IMR-90 (cell line): ENCODE measurements around the gene JMJD1C. TPM values are rescaled to one million over a fixed set of nuclear protein-coding genes. Genes with fewer than 3 reads are reported as not detected.

Experiments used
- ATAC-seq: fragments of 200-7000 bp; cut with Tn5 transposase; 2 replicates; pipeline ENCODE4 v1.9.1; 2020; ENCODE audit warnings: low read depth, mild to moderate bottlenecking, moderate library complexity
- BruUV-seq: library from RNA; stranded (reverse); fragments of 400-500 nt; replicated peaks from 2 replicates; lab custom pipeline; 2021; lab: Mats Ljungman, UMichigan
- CTCF ChIA-PET: fragments of 300-600 bp; formaldehyde crosslinking; extraction: SDS; loops from one replicate; lab custom pipeline; 2021; ENCODE audit warnings: antibody characterized with exemption; lab: Yijun Ruan, JAX
- POLR2A ChIA-PET: fragments of 300-600 bp; sonication (Branson Sonifier 250); formaldehyde crosslinking; loops from one replicate; lab custom pipeline; 2022; ENCODE audit warnings: antibody characterized with exemption; ENCODE audit not compliant: unreplicated experiment; lab: Charles Lee
- DNase-seq: peaks from one replicate; pipeline ENCODE4 v3.0.0; 2013
- H2AFZ ChIP-seq: replicated peaks from 2 replicates; pipeline ENCODE3; 2013; ENCODE audit warnings: low read length, mild to moderate bottlenecking; ENCODE audit not compliant: poor library complexity
- H2AK5ac ChIP-seq: 2 replicates; pipeline ENCODE4 v1.6.1; 2013; ENCODE audit warnings: low read depth, low read length, inconsistent platforms
- H2AK9ac ChIP-seq: replicated peaks from 2 replicates; pipeline ENCODE3; 2013; ENCODE audit warnings: mild to moderate bottlenecking, low read depth, low read length, moderate library complexity; ENCODE audit not compliant: poor library complexity
- H2BK120ac ChIP-seq: 2 replicates; pipeline ENCODE4 v1.6.1; 2013; ENCODE audit warnings: low read depth, low read length, inconsistent platforms
- H2BK15ac ChIP-seq: 3 replicates; pipeline ENCODE4 v1.6.1; 2013; ENCODE audit warnings: low read depth, low read length, inconsistent platforms
- H2BK20ac ChIP-seq: 2 replicates; pipeline ENCODE4 v1.6.1; 2013; ENCODE audit warnings: low read depth, mild to moderate bottlenecking, inconsistent platforms, low read length, moderate library complexity
- H2BK5ac ChIP-seq: 2 replicates; pipeline ENCODE4 v1.6.1; 2013; ENCODE audit warnings: mild to moderate bottlenecking, low read depth, low read length, inconsistent platforms; ENCODE audit not compliant: poor library complexity, severe bottlenecking
- H3K14ac ChIP-seq: replicated peaks from 2 replicates; pipeline ENCODE4 v1.6.1; 2013; ENCODE audit warnings: low read depth, low read length, inconsistent platforms
- H3K18ac ChIP-seq: 2 replicates; pipeline ENCODE4 v1.6.1; 2013; ENCODE audit warnings: low read depth, low read length, control low read depth
- H3K23ac ChIP-seq: 2 replicates; pipeline ENCODE4 v1.6.1; 2013; ENCODE audit warnings: low read depth, low read length, inconsistent platforms
- H3K27ac ChIP-seq: 2 replicates; pipeline ENCODE4 v1.5.1; 2013; ENCODE audit warnings: mild to moderate bottlenecking, control low read depth, low read length; ENCODE audit not compliant: insufficient read depth
- H3K27me3 ChIP-seq: 2 replicates; pipeline ENCODE4 v1.6.1; 2013; ENCODE audit warnings: low read length; ENCODE audit not compliant: control insufficient read depth, insufficient read depth
- H3K36me3 ChIP-seq: 2 replicates; pipeline ENCODE4 v1.6.1; 2013; ENCODE audit warnings: low read length, mixed read lengths; ENCODE audit not compliant: control insufficient read depth, insufficient read depth
- H3K4ac ChIP-seq: 2 replicates; pipeline ENCODE4 v1.6.1; 2013; ENCODE audit warnings: low read depth, low read length, inconsistent platforms
- H3K4me1 ChIP-seq: 2 replicates; pipeline ENCODE4 v1.6.1; 2013; ENCODE audit warnings: low read length, mixed read lengths; ENCODE audit not compliant: control insufficient read depth, insufficient read depth
- H3K4me2 ChIP-seq: 2 replicates; pipeline ENCODE4 v1.6.1; 2013; ENCODE audit warnings: low read depth, mild to moderate bottlenecking, control low read depth, low read length, moderate library complexity
- H3K4me3 ChIP-seq: 2 replicates; pipeline ENCODE4 v1.5.1; 2013; ENCODE audit warnings: low read depth, mild to moderate bottlenecking, control low read depth, low read length, moderate library complexity; ENCODE audit not compliant: insufficient read depth
- H3K56ac ChIP-seq: 2 replicates; pipeline ENCODE4 v1.6.1; 2013; ENCODE audit warnings: low read length, inconsistent platforms; ENCODE audit not compliant: insufficient read depth; ENCODE audit errors: extremely low read depth
- H3K79me1 ChIP-seq, 2 experiments: 2 replicates each; pipeline ENCODE4 v1.6.1; 2013; ENCODE audit warnings: low read length in 2 of 2, inconsistent platforms in 1 of 2, low read depth in 1 of 2
- H3K9ac ChIP-seq: 2 replicates; pipeline ENCODE4 v1.6.1; 2013; ENCODE audit warnings: low read depth, low read length, control low read depth
- H3K9me1 ChIP-seq: 2 replicates; pipeline ENCODE4 v1.6.1; 2013; ENCODE audit warnings: low read length, inconsistent platforms; ENCODE audit not compliant: insufficient read depth
- H3K9me3 ChIP-seq: 2 replicates; pipeline ENCODE4 v1.6.1; 2013; ENCODE audit warnings: low read length; ENCODE audit not compliant: control insufficient read depth, insufficient read depth
- H4K20me1 ChIP-seq: 2 replicates; pipeline ENCODE4 v1.6.1; 2013; ENCODE audit warnings: low read length, inconsistent platforms; ENCODE audit not compliant: insufficient read depth
- H4K5ac ChIP-seq: 2 replicates; pipeline ENCODE4 v1.6.1; 2013; ENCODE audit warnings: mild to moderate bottlenecking, low read depth, low read length, control low read depth
- H4K8ac ChIP-seq, 2 experiments: 2 replicates each; pipeline ENCODE4 v1.6.1; 2013; ENCODE audit warnings: low read depth in 2 of 2, low read length in 2 of 2, control low read depth in 1 of 2, inconsistent platforms in 1 of 2
- H4K91ac ChIP-seq: 2 replicates; pipeline ENCODE4 v1.6.1; 2013; ENCODE audit warnings: low read depth, low read length, inconsistent platforms; ENCODE audit not compliant: insufficient read depth
- CEBPB ChIP-seq: IDR thresholded peaks from 2 replicates; pipeline ENCODE4 v1.6.1; 2012; ENCODE audit warnings: low read depth, low read length, improper control_type of control experiment
- CHD1 ChIP-seq: IDR thresholded peaks from 2 replicates; pipeline ENCODE4 v1.6.1; 2012; ENCODE audit warnings: low read depth, low read length, improper control_type of control experiment
- POLR2A ChIP-seq: IDR thresholded peaks from 2 replicates; pipeline ENCODE4 v1.6.1; 2012; ENCODE audit warnings: mild to moderate bottlenecking, low read depth, low read length
- SMC3 ChIP-seq: fragments of 150-350 bp; IDR thresholded peaks from 2 replicates; pipeline ENCODE4 v1.6.1; 2016; ENCODE audit warnings: low read depth, mild to moderate bottlenecking, antibody characterized with exemption, low read length, moderate library complexity
- WGBS, 2 experiments: methylation state at CpG; one replicate each; pipeline versions ENCODE4 v1.1.5 to v1.1.7; 2013; ENCODE audit warnings: missing lambda C conversion rate in 2 of 2; ENCODE audit not compliant: insufficient read length in 1 of 2; ENCODE audit errors: extremely low coverage in 2 of 2; 5-methylcytosine and 5-hydroxymethylcytosine counted together
- dilution Hi-C: fragments of 300-500 bp; cut with HindIII; formaldehyde crosslinking; loops from one replicate; pipeline ENCODE4 v1.14.3; 2018; ENCODE audit warnings: low sequenced_read_pairs; ENCODE audit not compliant: unreplicated experiment
- in situ Hi-C: fragments of 300-500 bp; cut with MboI; formaldehyde crosslinking; loops from 3 replicates; pipeline ENCODE4 v1.14.3; 2019; ENCODE audit warnings: low sequenced_read_pairs, inconsistent platforms, mixed read lengths
- intact Hi-C: fragments of 100-400 bp; cut with micrococcal nuclease; formaldehyde crosslinking; loops from 2 replicates; pipeline ENCODE4 v1.10.0; 2022
- polyA plus RNA-seq, 3 experiments: library from polyadenylated mRNA; depleted of rRNA; stranded (reverse); fragments of >200 nt; gene quantifications; 2 replicates each; pipeline ENCODE4 v1.2.3, GENCODE V29; 2012; ENCODE audit warnings: low replicate concordance in 1 of 3
- total RNA-seq: library from RNA; depleted of rRNA; stranded (reverse); fragments of >200 nt; gene quantifications from 2 replicates; pipeline ENCODE4 v1.2.3, GENCODE V29; 2012
- TF ChIP-seq, protein P1 (sequence below): conservative IDR thresholded peaks from 2 replicates; pipeline ENCODE4 v1.5.1; 2012; ENCODE audit warnings: mild to moderate bottlenecking, low read depth, low read length, improper control_type of control experiment

Gene JMJD1C
- total and polyA plus RNA-seq, 2 of the 4 experiments (the other 2 are of a cell fraction), result 15.6 to 96.8 TPM

DNA sequence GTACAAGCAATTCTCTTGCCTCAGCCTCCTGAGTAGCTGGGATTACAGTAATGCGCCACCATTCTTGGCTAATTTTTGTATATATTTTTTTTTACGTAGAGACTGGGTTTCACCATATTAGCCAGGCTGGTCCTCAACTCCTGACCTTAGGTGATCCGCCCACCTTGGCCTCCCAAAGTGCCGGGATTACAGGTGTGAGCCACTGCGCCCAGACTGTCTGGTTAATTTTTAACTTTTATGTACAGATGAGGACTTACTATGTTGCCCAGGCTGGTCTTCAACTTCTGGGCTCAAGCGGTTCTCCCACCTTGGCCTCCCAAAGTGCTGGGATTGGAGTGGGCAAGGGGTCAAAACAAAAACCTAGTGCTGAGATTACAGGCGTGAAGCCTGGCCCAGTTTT is 101.8 kb downstream of the JMJD1C start:
- Histone ChIP-seq H3K4me2 (no peak overlapping the region), H3K56ac (no peak overlapping the region), H4K91ac (no peak overlapping the region), H3K4ac (no peak overlapping the region), H3K27ac (no peak overlapping the region), H4K20me1 (no peaks in the 10 kb centered on the region; the same call in 1 of the 2 replicates), H3K79me1 (peaks cover 38 to 62% of the 10 kb centered on the region in 2 experiments), H2BK20ac (no peak overlapping the region), H3K27me3 (no peaks in the 10 kb centered on the region), H4K8ac (no peak overlapping the region), H3K4me3 (no peak overlapping the region), H2AK5ac (no peak overlapping the region), H3K18ac (no peak overlapping the region), H2BK5ac (no peak overlapping the region), H2BK120ac (no peak overlapping the region), H3K14ac (no peak overlapping the region), H2AK9ac (no peak overlapping the region), H3K9me3 (no peaks in the 10 kb centered on the region), H3K9ac (no peak overlapping the region), H3K36me3 (no peaks in the 10 kb centered on the region), H2AFZ (no peak overlapping the region), H3K9me1 (no peaks in the 10 kb centered on the region), H4K5ac (no peak overlapping the region), H3K4me1 (no peaks in the 10 kb centered on the region), H3K23ac (no peak overlapping the region), H2BK15ac (no peak overlapping the region)
- TF ChIP-seq CEBPB (no peak), POLR2A (no peak), CHD1 (no peak), SMC3 (no peak)
- TF ChIP-seq, protein P1, sequence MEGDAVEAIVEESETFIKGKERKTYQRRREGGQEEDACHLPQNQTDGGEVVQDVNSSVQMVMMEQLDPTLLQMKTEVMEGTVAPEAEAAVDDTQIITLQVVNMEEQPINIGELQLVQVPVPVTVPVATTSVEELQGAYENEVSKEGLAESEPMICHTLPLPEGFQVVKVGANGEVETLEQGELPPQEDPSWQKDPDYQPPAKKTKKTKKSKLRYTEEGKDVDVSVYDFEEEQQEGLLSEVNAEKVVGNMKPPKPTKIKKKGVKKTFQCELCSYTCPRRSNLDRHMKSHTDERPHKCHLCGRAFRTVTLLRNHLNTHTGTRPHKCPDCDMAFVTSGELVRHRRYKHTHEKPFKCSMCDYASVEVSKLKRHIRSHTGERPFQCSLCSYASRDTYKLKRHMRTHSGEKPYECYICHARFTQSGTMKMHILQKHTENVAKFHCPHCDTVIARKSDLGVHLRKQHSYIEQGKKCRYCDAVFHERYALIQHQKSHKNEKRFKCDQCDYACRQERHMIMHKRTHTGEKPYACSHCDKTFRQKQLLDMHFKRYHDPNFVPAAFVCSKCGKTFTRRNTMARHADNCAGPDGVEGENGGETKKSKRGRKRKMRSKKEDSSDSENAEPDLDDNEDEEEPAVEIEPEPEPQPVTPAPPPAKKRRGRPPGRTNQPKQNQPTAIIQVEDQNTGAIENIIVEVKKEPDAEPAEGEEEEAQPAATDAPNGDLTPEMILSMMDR, result no peak
- ChIA-PET POLR2A (no interaction called here), CTCF (no interaction called here)
- ATAC-seq (no peak), DNase-seq (no peak)
- in situ Hi-C loops, result no loop called here
- 80% methylated on average over 1 of the region's 7 CpGs; no CpG with 5 or more reads in 1 of the 2 experiments for WGBS, 2 experiments
- dilution Hi-C loops, result no loop called here
- intact Hi-C loops, result no loop called here
- no TSS peak for BruUV-seq
